ENCODE data around the gene TSHZ3. TPM values are rescaled to one million over a fixed set of nuclear protein-coding genes. Genes with fewer than 3 reads are reported as not detected.

Gene TSHZ3
- polyA plus RNA-seq, 1 donor from 2014 or later, result 2.4 TPM

DNA sequence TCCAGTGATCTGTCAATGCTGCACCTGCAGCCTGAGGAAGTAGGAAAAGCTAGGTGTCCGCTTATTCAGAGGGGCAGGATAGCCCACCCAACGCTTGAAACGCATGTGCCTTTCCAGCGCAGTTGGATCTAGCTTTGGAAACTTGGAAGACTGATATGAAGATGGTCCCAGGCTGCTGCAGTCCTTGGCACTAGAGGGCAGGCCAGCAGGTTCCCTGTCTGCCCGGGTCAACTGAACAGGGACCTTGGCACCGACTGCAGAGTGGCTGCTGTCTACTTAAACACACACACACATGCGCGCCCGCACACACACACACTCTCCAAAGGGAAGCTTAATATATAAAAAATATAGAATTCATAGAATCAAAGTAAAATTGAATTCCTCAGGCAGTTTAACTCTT lies 100.0 kb downstream of the TSHZ3 start:
- Histone ChIP-seq H3K36me3 (ENCODE audit: insufficient read depth, low read length) (no peaks in the 10 kb centered on the region), H3F3A (ENCODE audit: insufficient read depth, low read length, poor library complexity, severe bottlenecking) (no peaks in the 10 kb centered on the region), H3K9ac (ENCODE audit: low read length) (no peak overlapping the region), H3K9me3 (ENCODE audit: low read length) (no peaks in the 10 kb centered on the region), H3K4me3 (ENCODE audit: low read length) (no peak overlapping the region), H3K9me2 (ENCODE audit: insufficient read depth, low read length) (no peaks in the 10 kb centered on the region), H3K79me2 (replicated peaks; ENCODE audit: insufficient read depth, low read length) (no peaks in the 10 kb centered on the region), H3K27me3 (ENCODE audit: insufficient read depth, low read depth, low read length) (no peaks in the 10 kb centered on the region), H3K27ac (ENCODE audit: low read length) (no peak overlapping the region), H2AFZ (ENCODE audit: low read depth, low read length) (no peak overlapping the region), H4K20me1 (ENCODE audit: insufficient read depth) (no peaks in the 10 kb centered on the region), H3K4me2 (ENCODE audit: low read length) (no peak overlapping the region)
- TF ChIP-seq EP300 (conservative IDR thresholded peaks at IDR 0.05; ENCODE audit: poor library complexity, severe bottlenecking), result no peak

DNA sequence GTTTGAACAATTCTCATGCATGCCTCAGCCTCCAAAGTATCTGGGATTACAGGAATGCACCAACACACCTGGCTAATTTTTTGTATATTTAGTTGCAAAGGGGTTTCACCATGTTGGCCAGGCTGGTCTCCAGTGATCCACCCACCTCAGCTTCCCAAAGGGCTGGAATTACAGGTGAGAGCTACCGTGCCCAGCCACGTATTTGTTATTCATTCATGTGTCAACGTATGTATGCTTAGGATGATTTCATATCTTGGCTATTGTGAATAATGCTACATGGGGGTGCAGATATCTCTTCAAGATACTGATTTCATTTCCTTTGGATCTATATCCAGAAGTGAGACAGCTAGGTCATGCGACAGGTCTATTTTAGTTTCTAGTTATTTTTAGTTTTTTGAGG lies 113.4 kb downstream of the TSHZ3 start:
- H3K4me3 ChIP-seq (ENCODE audit: low read length), result no peak overlapping the region
- H3K27me3 ChIP-seq (ENCODE audit: insufficient read depth, low read depth, low read length), result no peaks in the 10 kb centered on the region
- H3K27ac ChIP-seq (ENCODE audit: low read length), result no peak overlapping the region
- no peak overlapping the region for H3K4me2 ChIP-seq (ENCODE audit: low read length)
- TF ChIP-seq POLR2AphosphoS5 (IDR thresholded peaks at IDR 0.05), result no peak
- no peak for TF ChIP-seq RAD21 (conservative IDR thresholded peaks at IDR 0.05)
- TF ChIP-seq TAF1 (IDR thresholded peaks at IDR 0.05; ENCODE audit: low read depth), result no peak
- TF ChIP-seq, protein P1, sequence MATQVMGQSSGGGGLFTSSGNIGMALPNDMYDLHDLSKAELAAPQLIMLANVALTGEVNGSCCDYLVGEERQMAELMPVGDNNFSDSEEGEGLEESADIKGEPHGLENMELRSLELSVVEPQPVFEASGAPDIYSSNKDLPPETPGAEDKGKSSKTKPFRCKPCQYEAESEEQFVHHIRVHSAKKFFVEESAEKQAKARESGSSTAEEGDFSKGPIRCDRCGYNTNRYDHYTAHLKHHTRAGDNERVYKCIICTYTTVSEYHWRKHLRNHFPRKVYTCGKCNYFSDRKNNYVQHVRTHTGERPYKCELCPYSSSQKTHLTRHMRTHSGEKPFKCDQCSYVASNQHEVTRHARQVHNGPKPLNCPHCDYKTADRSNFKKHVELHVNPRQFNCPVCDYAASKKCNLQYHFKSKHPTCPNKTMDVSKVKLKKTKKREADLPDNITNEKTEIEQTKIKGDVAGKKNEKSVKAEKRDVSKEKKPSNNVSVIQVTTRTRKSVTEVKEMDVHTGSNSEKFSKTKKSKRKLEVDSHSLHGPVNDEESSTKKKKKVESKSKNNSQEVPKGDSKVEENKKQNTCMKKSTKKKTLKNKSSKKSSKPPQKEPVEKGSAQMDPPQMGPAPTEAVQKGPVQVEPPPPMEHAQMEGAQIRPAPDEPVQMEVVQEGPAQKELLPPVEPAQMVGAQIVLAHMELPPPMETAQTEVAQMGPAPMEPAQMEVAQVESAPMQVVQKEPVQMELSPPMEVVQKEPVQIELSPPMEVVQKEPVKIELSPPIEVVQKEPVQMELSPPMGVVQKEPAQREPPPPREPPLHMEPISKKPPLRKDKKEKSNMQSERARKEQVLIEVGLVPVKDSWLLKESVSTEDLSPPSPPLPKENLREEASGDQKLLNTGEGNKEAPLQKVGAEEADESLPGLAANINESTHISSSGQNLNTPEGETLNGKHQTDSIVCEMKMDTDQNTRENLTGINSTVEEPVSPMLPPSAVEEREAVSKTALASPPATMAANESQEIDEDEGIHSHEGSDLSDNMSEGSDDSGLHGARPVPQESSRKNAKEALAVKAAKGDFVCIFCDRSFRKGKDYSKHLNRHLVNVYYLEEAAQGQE (IDR thresholded peaks at IDR 0.05; ENCODE audit: borderline replicate concordance), result no peak
- no peak for TF ChIP-seq SMC3 (conservative IDR thresholded peaks at IDR 0.05; ENCODE audit: poor library complexity)
- TF ChIP-seq MXI1 (conservative IDR thresholded peaks at IDR 0.05; ENCODE audit: poor library complexity, severe bottlenecking), result no peak
- no peak for TF ChIP-seq EZH2 (IDR thresholded peaks at IDR 0.05; ENCODE audit: borderline replicate concordance, insufficient read depth, low read length, poor library complexity, severe bottlenecking)
- TF ChIP-seq, protein P2, sequence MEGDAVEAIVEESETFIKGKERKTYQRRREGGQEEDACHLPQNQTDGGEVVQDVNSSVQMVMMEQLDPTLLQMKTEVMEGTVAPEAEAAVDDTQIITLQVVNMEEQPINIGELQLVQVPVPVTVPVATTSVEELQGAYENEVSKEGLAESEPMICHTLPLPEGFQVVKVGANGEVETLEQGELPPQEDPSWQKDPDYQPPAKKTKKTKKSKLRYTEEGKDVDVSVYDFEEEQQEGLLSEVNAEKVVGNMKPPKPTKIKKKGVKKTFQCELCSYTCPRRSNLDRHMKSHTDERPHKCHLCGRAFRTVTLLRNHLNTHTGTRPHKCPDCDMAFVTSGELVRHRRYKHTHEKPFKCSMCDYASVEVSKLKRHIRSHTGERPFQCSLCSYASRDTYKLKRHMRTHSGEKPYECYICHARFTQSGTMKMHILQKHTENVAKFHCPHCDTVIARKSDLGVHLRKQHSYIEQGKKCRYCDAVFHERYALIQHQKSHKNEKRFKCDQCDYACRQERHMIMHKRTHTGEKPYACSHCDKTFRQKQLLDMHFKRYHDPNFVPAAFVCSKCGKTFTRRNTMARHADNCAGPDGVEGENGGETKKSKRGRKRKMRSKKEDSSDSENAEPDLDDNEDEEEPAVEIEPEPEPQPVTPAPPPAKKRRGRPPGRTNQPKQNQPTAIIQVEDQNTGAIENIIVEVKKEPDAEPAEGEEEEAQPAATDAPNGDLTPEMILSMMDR (IDR thresholded peaks at IDR 0.05; ENCODE audit: poor library complexity, severe bottlenecking), result no peak
- TF ChIP-seq EP300 (conservative IDR thresholded peaks at IDR 0.05; ENCODE audit: poor library complexity, severe bottlenecking), result no peak
- no peak overlapping the region for H3K9ac ChIP-seq (ENCODE audit: low read length)
- no peaks in the 10 kb centered on the region for H3K9me3 ChIP-seq (ENCODE audit: low read length)
- H4K20me1 ChIP-seq (ENCODE audit: insufficient read depth), result no peaks in the 10 kb centered on the region
- no peaks in the 10 kb centered on the region for H3F3A ChIP-seq (ENCODE audit: insufficient read depth, low read length, poor library complexity, severe bottlenecking)
- no peaks in the 10 kb centered on the region for H3K79me2 ChIP-seq (replicated peaks; ENCODE audit: insufficient read depth, low read length)
- H3K36me3 ChIP-seq (ENCODE audit: insufficient read depth, low read length), result no peaks in the 10 kb centered on the region
- no peaks in the 10 kb centered on the region for H3K9me2 ChIP-seq (ENCODE audit: insufficient read depth, low read length)
- no peak overlapping the region for H2AFZ ChIP-seq (ENCODE audit: low read depth, low read length)

DNA sequence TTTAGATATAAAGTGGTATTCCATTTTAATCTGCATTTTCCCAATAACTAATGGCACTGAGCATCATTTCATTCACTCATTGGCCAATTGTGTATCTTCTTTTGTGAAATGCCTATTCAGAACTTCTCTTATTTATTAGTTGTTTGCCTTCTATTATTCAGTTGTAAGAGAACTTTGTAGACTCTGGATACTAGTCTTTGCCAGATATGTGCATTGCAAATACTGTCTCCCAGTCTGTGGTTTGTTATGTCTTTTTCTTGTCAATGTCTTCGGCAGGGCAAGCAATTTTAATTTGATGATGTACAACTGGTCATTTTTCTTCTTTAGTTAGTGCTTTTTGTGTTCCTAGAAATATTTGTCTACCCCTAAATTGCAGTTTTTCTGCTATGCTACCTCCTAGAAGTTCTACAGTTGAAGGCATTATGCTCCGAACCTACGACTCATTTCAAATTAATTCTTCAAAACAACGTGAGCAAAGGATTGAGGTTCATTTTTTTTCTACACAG lies 115.9 kb downstream of the TSHZ3 start:
- Histone ChIP-seq H3K9ac (ENCODE audit: low read length) (no peak overlapping the region), H3K27me3 (ENCODE audit: insufficient read depth, low read depth, low read length) (no peaks in the 10 kb centered on the region), H3K9me2 (ENCODE audit: insufficient read depth, low read length) (no peaks in the 10 kb centered on the region), H4K20me1 (ENCODE audit: insufficient read depth) (no peaks in the 10 kb centered on the region), H3K4me3 (ENCODE audit: low read length) (no peak overlapping the region), H3K4me2 (ENCODE audit: low read length) (no peak overlapping the region), H3K27ac (ENCODE audit: low read length) (no peak overlapping the region), H3F3A (ENCODE audit: insufficient read depth, low read length, poor library complexity, severe bottlenecking) (no peaks in the 10 kb centered on the region), H3K79me2 (replicated peaks; ENCODE audit: insufficient read depth, low read length) (no peaks in the 10 kb centered on the region), H3K36me3 (ENCODE audit: insufficient read depth, low read length) (no peaks in the 10 kb centered on the region), H3K9me3 (ENCODE audit: low read length) (no peaks in the 10 kb centered on the region), H2AFZ (ENCODE audit: low read depth, low read length) (no peak overlapping the region)
- TF ChIP-seq TAF1 (IDR thresholded peaks at IDR 0.05; ENCODE audit: low read depth), result no peak
- TF ChIP-seq MXI1 (conservative IDR thresholded peaks at IDR 0.05; ENCODE audit: poor library complexity, severe bottlenecking), result no peak
- TF ChIP-seq EP300 (conservative IDR thresholded peaks at IDR 0.05; ENCODE audit: poor library complexity, severe bottlenecking), result no peak
- no peak for TF ChIP-seq SMC3 (conservative IDR thresholded peaks at IDR 0.05; ENCODE audit: poor library complexity)
- TF ChIP-seq, protein P1 (IDR thresholded peaks at IDR 0.05; ENCODE audit: borderline replicate concordance), result no peak
- TF ChIP-seq, protein P2 (IDR thresholded peaks at IDR 0.05; ENCODE audit: poor library complexity, severe bottlenecking), result no peak
- TF ChIP-seq EZH2 (IDR thresholded peaks at IDR 0.05; ENCODE audit: borderline replicate concordance, insufficient read depth, low read length, poor library complexity, severe bottlenecking), result no peak
- TF ChIP-seq RAD21 (conservative IDR thresholded peaks at IDR 0.05), result no peak
- TF ChIP-seq POLR2AphosphoS5 (IDR thresholded peaks at IDR 0.05), result no peak
